Uterus (tissue), 4 donors: Measurements from ENCODE around the gene SASH1. TPM values are rescaled to one million over a fixed set of nuclear protein-coding genes. Genes with fewer than 3 reads are reported as not detected.

Source experiments
- DNase-seq, 2 donors: peaks; one replicate each; pipeline ENCODE4 v3.0.0-alpha.2; 2019 to 2020
- H3K27ac ChIP-seq, 2 donors: fragments of 200-600 bp; sonication (generic); 1 replicate in 1 of 2; 2 replicates in 1 of 2; pipeline ENCODE4 v1.5.1; 2016 to 2018
- H3K27me3 ChIP-seq, 2 donors: fragments of 200-600 bp; sonication (generic); one replicate each; pipeline ENCODE4 v1.5.1; 2018 to 2019; ENCODE audit warnings: control low read depth in 1 of 2
- H3K36me3 ChIP-seq, 2 donors: fragments of 200-600 bp; sonication (generic); one replicate each; pipeline ENCODE4 v1.5.1; 2019; ENCODE audit warnings: control low read depth in 1 of 2
- H3K4me1 ChIP-seq, 2 donors: fragments of 200-600 bp; sonication (generic); one replicate each; pipeline ENCODE4 v1.5.1; 2018 to 2019; ENCODE audit warnings: control low read depth in 1 of 2
- H3K4me3 ChIP-seq, 2 donors: fragments of 200-600 bp; sonication (generic); 1 replicate in 1 of 2; 2 replicates in 1 of 2; pipeline ENCODE4 v1.5.1; 2018 to 2019; ENCODE audit warnings: mild to moderate bottlenecking in 1 of 2
- H3K9me3 ChIP-seq, 2 donors: fragments of 200-600 bp; sonication (generic); one replicate each; pipeline ENCODE4 v1.5.1; 2019; ENCODE audit warnings: control low read depth in 1 of 2
- CTCF ChIP-seq, 4 experiments: fragments of 200-600 bp in 2 of 4; fragments of 450-650 bp in 2 of 4; sonication (generic) in 2 of 4; IDR thresholded peaks; one replicate each; pipeline ENCODE4 v1.5.1; 2016 to 2019; ENCODE audit warnings: antibody characterized with exemption in 4 of 4, mild to moderate bottlenecking in 2 of 4, moderate library complexity in 1 of 4
- POLR2A ChIP-seq, 2 donors: fragments of 450-650 bp; IDR thresholded peaks; one replicate each; pipeline ENCODE4 v1.6.1; 2016; ENCODE audit warnings: antibody characterized with exemption in 2 of 2, mild to moderate bottlenecking in 1 of 2, moderate library complexity in 1 of 2
- intact Hi-C: fragments of 100-400 bp; cut with DNase I; formaldehyde crosslinking; loops from one replicate; pipeline ENCODE4 v1.15.1; 2023; ENCODE audit warnings: low total_unique reads
- total RNA-seq, 4 donors: library from RNA; depleted of rRNA in 3 of 4; stranded (reverse); fragments of >200 nt in 3 of 4; gene quantifications; one replicate each; pipeline versions ENCODE4 v1.1.0 to v1.2.4, GENCODE V29; 2014 to 2023
- donor health status: DM: yes; HTN: yes; CAD: no.

SASH1 gene
- total RNA-seq, 4 donors from 2014 or later = 31.2 to 79.9 (median 54.3) TPM

- no peak for DNase-seq
- H3K4me3 ChIP-seq = no peak overlapping the region
- no peaks in the 10 kb centered on the region for H3K36me3 ChIP-seq
- H3K9me3 ChIP-seq = no peaks in the 10 kb centered on the region
- H3K27ac ChIP-seq = no peak overlapping the region
- intact Hi-C loops = no loop called here
- no peaks in the 10 kb centered on the region for H3K27me3 ChIP-seq
- TF ChIP-seq CTCF (IDR thresholded peaks at IDR 0.05) (no peak), POLR2A (IDR thresholded peaks at IDR 0.05) (no peak)
- H3K4me1 ChIP-seq = no peaks in the 10 kb centered on the region
Observed at GRCh38 chr6:148413321-148414091, 70.9 kb downstream of the SASH1 start.

- intact Hi-C loops = no loop called here
- Histone ChIP-seq H3K27ac (no peak overlapping the region), H3K27me3 (no peaks in the 10 kb centered on the region), H3K4me3 (no peak overlapping the region), H3K36me3 (no peaks in the 10 kb centered on the region), H3K9me3 (no peaks in the 10 kb centered on the region), H3K4me1 (no peaks in the 10 kb centered on the region)
- no peak for TF ChIP-seq CTCF (IDR thresholded peaks at IDR 0.05)
- TF ChIP-seq POLR2A (IDR thresholded peaks at IDR 0.05) = no peak
- DNase-seq = no peak
Observed at GRCh38 chr6:148414092-148414489, 71.5 kb downstream of the SASH1 start.

GRCh38 chr6:148414836-148415235 is 72.2 kb downstream of the SASH1 start:
- no peaks in the 10 kb centered on the region for H3K36me3 ChIP-seq

GRCh38 chr6:148415511-148416260 is 73.0 kb downstream of the SASH1 start:
- no peak for TF ChIP-seq CTCF (IDR thresholded peaks at IDR 0.05)
- Histone ChIP-seq H3K27ac (peak overlapping the region in 1 of 2 donors; percentile 20), H3K36me3 (no peaks in the 10 kb centered on the region), H3K27me3 (no peaks in the 10 kb centered on the region), H3K4me1 (no peaks in the 10 kb centered on the region), H3K4me3 (no peak overlapping the region), H3K9me3 (no peaks in the 10 kb centered on the region)
- DNase-seq = no peak
- intact Hi-C loops = no loop called here

More at GRCh38 chr6:148414836-148415235, 72.2 kb downstream of the SASH1 start:
- Histone ChIP-seq H3K4me1 (no peaks in the 10 kb centered on the region), H3K27me3 (no peaks in the 10 kb centered on the region), H3K9me3 (no peaks in the 10 kb centered on the region), H3K4me3 (no peak overlapping the region), H3K27ac (peak overlapping the region in 1 of 2 donors; percentile 28)
- DNase-seq = no peak
- no peak for TF ChIP-seq CTCF (IDR thresholded peaks at IDR 0.05)
- TF ChIP-seq POLR2A (IDR thresholded peaks at IDR 0.05) = no peak
- intact Hi-C loops = no loop called here

GRCh38 chr6:148416330-148416965 is 73.8 kb downstream of the SASH1 start:
- intact Hi-C loops = no loop called here
- no peak for DNase-seq
- H3K36me3 ChIP-seq = no peaks in the 10 kb centered on the region
- H3K27ac ChIP-seq = peak overlapping the region in 1 of 2 donors; percentile 20
- TF ChIP-seq CTCF (IDR thresholded peaks at IDR 0.05) = no peak
- TF ChIP-seq POLR2A (IDR thresholded peaks at IDR 0.05) = no peak
- H3K4me3 ChIP-seq = no peak overlapping the region
- no peaks in the 10 kb centered on the region for H3K27me3 ChIP-seq
- no peaks in the 10 kb centered on the region for H3K4me1 ChIP-seq
- no peaks in the 10 kb centered on the region for H3K9me3 ChIP-seq
